Loucy (cell line): Measurements from ENCODE around the gene ZNF605.

Experiments used
- EZH2phosphoT487 ChIP-seq: fragments of 200-600 bp; IDR thresholded peaks from 2 replicates; pipeline ENCODE4 v1.6.1; 2018; ENCODE audit warnings: antibody characterized with exemption, mild to moderate bottlenecking, moderate library complexity, borderline replicate concordance
- TF ChIP-seq, protein P1 (sequence below): fragments of 200-600 bp; sonication (generic); conservative IDR thresholded peaks from 2 replicates; pipeline ENCODE4 v1.5.1; 2014; ENCODE audit warnings: mild to moderate bottlenecking, antibody characterized with exemption, low read length

DNA sequence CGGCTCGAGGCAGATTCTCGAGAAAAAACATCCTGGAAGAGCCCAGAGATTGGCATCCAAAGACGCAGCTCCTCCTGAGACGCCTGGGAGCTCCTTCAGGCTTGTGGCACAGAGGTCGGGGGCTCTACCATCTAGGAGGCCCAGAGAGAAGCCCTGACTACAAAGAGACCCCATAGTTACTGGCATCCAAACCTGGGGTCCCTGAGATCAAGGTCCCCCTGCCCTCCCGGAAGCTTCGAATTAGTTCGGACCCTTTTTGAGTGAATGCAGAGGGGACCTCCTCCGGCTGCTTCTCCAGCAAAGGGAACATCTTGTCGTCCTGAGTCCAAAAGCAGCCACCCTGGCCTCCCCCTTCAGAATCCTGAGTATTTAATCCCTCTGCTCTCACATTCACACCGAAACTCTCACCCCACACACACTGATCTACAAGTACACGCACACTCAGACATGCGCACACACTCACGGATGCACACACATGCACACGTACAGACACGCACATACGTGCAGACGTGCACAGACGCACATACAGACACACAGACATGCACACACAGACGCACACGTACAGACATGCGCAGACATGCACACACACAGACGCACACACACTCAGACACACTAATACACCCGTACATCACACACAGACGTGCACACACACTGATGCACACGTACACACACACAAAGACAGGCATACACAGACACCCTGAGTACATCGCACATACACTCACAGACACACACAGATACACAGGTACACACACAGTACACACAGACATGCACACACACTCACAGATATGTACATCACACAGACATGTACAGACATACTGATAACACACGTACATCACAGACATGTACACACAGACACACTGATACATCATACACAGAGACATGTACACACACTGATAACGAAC is 5.9 kb downstream of the ZNF605 start:
- TF ChIP-seq, protein P1, sequence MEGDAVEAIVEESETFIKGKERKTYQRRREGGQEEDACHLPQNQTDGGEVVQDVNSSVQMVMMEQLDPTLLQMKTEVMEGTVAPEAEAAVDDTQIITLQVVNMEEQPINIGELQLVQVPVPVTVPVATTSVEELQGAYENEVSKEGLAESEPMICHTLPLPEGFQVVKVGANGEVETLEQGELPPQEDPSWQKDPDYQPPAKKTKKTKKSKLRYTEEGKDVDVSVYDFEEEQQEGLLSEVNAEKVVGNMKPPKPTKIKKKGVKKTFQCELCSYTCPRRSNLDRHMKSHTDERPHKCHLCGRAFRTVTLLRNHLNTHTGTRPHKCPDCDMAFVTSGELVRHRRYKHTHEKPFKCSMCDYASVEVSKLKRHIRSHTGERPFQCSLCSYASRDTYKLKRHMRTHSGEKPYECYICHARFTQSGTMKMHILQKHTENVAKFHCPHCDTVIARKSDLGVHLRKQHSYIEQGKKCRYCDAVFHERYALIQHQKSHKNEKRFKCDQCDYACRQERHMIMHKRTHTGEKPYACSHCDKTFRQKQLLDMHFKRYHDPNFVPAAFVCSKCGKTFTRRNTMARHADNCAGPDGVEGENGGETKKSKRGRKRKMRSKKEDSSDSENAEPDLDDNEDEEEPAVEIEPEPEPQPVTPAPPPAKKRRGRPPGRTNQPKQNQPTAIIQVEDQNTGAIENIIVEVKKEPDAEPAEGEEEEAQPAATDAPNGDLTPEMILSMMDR: no peak
- no peak for TF ChIP-seq EZH2phosphoT487
